Activated gamma-delta T cell treated with anti-CD3 and anti-CD28 coated beads, Interleukin-2, amount 50 U/mL, for 16 hours (primary cell): ENCODE results near the gene CTNS.

Experiments
- DNase-seq: peaks from one replicate; pipeline ENCODE4 v3.0.0-alpha.2; 2020; ENCODE audit warnings: low read depth

Gene CTNS

DNA sequence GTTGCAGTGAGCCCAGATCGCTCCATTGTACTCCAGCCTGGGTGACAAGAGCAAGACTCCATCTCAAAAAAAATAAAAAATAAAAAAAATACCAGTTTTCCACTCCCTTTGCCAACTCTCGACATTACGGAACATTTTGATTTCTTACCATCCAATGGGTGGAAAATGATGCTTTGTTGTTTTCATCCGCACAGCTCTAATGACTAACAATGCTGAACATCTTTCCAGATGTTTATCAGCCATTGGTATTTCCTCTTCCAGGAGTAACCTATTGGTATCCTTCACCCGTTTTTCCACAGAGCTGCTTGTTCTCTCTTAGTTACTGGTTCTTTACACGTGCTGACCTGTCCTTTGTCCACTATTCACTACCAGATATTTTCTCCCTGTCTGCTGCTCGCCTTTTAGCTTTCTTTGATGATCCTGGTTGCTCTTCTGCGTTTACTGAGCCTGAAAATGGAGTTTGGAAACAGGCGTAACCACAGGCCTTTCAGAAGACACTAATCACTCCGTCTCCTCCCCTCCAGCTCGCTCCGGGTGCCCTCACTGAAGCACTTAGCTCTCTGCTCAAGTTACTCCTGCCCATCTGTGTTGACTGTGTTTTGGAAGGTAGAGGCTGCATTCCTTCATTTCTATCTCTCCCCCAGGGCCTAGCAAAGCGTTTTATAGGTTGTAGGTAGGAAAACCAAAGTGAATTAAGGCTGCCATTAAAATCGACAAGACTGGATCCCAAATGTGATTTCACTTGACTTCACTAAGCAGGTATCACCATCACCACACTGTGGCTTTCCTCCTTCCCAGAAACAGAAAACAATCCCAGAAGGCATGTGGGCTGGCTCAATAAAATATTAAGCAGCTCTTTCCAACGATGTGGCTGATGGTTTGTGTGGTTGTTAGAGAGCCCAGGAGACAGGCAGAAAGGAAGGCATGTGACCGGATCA, 9.5 kb upstream of the CTNS start:
- DNase-seq: no peak

DNA sequence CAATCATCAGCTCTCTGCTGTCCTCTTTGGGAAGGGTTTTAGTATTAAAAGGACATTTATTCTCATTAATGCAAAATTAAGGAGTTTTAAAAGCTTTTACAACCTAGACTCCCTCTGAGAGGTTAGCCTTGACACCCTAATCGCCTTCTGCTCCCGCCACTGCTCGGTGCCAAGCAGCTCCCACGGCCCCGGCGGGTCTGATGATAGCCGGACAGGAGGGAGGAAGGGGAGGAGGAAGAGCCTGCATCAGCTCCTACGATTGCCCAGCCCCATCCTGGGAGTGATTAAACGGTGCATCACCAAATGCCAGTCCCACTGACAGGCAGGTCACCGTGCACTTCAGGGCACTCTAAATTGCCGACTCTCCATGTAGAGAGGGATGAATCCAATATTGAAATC, 8.8 kb upstream of the CTNS start:
- no peak for DNase-seq

DNA sequence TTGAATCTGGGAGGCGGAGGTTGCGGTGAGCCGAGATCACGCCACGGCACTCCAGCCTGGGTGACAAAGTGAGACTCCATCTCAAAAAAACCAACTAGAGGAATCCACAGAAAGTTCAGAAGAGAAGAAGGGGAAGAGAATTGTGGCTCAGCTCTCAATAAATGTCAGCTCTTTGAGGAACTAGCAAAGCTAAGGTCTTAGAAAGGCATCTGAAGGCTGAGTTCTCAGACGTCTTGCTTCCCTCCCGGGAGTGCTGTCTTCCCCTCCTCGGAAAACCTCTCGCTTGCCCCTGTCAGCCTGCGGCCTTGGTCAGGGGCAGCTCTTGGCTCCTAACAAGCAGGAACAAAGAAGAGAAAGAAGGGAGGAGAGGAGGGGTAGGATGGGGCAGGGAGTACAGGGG, 5.8 kb upstream of the CTNS start:
- DNase-seq: no peak

GRCh38 chr17:3632287-3632686, 4.3 kb upstream of the CTNS start:
- DNase-seq: no peak

GRCh38 chr17:3635474-3636153, 946 bp upstream of the CTNS start:
- DNase-seq: no peak

GRCh38 chr17:3636908-3637373, 381 bp downstream of the CTNS start:
- DNase-seq: no peak

- DNase-seq: no peak
Measured at GRCh38 chr17:3639981-3640596, 3.5 kb downstream of the CTNS start.

DNA sequence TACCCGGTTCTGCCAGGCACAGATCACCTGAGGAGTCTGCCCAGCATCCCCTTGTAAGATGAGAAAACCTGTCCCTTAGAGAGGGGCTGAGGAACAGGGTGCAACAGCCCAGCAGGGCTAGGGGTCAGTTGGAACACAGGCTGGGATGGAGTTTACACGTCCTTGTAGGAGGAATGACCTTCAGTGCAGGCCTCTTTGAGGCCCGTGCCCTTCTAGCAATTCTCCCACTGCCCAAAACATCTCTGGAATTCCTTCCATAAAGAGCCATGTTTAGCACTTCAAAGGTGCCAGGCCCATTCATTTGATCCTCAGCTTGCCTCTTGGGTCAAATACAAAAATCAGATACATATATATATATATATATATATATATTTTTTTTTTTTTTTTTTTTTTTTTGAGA, 4.5 kb downstream of the CTNS start:
- no peak for DNase-seq

DNA sequence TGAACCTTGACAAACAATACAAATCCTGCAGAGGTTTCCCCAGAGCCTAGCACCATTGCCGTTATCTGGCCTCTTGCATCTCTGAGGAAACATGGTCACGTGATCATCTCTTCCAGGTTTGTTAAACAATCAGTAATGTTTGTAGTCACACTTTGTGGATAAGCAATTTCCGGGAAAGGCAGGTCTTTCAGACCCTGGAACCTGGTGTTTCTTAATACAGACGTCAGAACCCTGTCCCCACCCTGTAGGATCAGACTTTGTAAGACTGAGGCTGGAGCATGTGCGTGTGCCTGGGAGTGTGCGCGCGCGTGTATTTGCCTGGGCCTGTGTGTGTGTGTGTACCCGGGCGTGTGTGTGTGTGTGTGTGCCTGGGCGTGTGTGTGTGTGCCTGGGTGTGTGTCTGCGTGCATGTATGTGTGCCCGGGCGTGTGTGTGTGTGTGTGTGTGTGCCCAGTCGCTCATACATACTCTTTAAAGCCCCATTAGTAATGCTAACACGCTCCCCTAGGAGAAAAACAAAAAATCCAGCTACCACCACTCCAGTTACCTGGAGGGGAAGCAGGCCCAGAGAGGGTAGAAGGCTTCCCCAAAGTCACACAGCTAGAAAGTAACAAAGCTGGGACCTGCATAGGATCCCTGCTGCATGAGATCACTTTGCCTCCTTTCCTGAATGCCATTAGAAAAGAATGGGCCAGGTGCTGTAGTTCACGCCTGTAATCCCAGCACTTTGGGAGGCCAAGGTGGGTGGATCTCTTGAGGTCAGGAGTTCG, 5.3 kb downstream of the CTNS start:
- DNase-seq: no peak

GRCh38 chr17:3643889-3644349, 7.4 kb downstream of the CTNS start:
- DNase-seq: no peak

- no peak for DNase-seq
Measured at GRCh38 chr17:3645310-3645709, 8.8 kb downstream of the CTNS start.

DNA sequence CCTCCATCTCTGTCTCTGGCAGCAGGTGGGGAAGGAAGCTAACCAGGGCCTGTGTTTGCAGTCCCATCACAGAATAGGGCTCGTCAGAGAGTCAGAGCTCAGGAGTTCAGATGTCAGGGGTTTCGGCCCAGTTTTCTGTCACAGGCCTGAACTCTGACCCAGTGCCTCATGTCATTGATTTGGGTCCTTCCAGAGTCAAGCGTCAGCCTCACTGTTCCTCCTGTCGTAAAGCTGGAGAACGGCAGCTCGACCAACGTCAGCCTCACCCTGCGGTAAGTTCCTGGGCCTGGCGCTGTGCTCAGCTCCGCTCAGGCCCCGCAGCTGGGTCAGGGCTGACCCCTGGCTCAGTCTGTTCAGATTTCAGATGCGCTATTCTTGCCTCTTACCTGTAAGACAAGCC, 10.7 kb downstream of the CTNS start:
- no peak for DNase-seq

DNA sequence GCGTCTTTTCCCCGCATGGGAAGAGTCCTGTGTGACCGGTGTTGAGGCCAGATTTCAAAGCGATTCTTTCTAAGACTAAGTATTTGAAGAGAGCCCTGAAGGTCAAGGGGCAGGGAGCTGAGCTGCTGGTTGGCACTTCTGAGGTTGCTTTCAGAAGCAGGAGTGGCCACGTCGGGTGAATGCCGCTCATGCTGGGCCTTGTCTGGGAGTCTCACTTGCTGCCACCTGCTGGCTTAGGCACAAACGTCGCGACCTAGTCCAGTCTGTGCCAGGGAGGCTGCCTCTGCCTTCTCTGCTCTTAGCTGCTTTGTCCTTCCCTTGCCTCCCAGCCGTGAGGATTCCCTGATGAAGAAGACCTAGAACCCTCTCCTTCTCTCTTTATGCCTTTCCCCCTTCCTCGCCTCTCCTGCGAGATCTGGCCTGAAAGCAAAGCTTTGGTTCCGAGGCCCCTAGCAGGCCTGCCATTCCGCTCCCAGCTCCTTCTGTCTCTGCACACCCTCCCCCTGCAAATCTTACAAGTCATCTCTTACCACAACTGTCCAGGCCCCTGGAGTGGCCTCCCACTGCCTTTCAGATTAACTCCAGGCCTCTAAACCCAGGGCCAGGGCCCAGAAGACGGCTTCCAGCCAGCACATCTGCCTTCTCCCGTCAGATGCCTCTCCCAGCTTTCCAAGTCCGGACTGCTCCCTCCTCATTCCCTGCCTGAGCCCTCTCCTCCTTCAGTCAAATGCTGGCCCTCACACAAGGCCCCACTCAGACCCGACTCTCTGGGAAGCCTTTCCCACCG, 11.4 kb downstream of the CTNS start:
- no peak for DNase-seq

DNA sequence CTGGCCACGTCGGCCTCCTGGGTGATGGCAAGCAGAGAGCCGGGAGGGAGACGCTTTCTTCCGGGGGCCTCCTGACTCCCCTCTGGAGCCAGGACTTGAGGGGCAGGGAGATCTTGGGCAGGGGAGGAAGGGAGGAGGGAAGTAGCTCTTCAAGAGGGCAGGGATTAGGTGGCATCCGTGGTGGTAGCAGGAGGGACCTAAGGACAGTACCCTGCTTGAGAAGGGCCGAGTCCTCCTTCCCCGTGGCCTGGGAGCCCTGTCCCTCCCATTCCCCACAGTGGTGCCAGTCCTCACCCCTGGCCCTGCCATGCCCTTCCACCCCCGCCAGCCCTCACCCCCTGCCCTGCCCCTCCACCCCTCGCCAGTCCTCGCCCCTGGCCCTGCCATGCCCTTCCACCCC, 19.2 kb downstream of the CTNS start:
- DNase-seq: no peak

DNA sequence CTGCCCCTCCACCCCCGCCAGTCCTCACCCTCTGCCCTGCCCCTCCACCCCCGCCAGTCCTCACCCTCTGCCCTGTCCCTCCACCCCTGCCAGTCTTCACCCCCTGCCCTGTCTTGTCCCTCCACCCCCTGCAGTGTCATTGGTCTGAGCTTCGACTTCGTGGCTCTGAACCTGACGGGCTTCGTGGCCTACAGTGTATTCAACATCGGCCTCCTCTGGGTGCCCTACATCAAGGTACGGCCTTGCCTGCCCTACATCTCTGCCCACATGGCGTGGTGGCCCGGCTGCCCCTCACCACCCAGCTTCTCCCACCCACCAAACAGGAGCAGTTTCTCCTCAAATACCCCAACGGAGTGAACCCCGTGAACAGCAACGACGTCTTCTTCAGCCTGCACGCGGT, 19.8 kb downstream of the CTNS start:
- DNase-seq: no peak

GRCh38 chr17:3656755-3657587, 20.4 kb downstream of the CTNS start:
- DNase-seq: no peak

- DNase-seq: no peak
Measured at GRCh38 chr17:3657588-3657869, 21.0 kb downstream of the CTNS start.

DNA sequence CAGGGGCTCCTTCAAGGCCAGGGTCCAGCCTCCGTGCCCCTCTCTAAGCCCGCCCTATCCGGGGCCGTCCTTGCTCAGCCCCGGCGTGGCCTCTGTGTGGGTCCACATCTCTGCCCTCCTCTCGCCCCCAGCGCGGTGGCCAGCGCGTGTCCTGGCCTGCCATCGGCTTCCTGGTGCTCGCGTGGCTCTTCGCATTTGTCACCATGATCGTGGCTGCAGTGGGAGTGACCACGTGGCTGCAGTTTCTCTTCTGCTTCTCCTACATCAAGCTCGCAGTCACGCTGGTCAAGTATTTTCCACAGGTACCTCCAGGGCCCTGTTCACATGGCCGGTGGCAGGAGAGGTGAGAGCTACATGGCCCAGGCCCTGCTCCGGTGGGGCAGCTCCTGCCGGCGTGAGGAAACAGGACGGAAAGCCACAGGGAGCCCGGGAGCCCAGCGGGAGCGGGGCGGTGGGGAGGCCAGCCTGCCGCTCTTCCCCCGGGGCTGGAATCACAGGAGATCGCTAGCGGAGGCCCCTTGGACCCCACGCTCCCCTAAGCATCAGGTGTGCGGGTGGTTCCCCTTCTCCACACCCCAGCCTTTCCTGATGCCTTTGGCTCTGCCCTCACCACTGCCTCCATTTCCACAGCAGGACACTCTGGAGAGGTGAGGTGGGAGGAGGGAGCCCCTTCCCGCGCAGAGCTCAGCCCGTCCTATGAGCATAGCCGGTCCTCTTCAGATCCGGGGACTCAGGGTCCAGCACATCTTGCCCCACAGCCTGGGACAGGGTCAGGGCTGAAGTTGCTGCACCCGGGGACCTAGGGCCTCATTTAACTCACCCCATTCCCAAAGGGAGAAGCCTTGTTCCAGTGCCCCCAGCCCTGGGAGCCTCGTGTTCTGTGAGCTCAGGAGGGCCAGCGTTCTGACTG, 21.6 kb downstream of the CTNS start:
- DNase-seq: no peak

DNA sequence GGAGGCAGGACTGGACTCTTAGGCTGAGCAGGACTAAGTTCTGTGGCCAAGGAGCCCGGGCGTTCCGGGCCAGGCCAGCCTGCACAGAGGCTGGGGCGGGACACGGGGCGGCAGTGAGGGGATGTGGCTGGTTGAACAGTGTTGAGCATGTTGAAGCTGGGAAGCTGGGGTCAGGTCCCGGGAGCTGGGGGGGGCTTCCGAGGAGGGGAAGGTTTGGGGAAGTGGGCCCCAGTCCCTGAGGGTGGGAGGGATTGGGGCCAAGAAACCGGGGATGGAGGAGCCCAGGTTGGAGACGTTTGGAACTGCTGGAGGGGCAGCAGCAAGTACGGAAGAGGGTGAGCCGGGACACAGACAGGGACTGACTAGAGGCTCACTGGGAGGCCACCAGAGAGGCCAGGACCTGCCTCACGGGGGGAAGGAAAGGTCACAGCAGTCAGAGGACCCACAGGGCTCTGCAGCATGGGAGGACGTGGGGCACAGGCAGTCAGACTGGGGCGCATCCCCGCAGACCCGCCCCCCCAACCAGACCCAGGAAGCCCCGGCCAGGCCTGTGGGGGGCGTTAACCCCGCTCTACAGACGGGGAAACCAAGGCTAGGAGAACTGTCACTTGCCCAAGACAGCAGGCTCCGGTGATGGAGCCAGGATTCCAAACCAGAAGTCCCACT, 22.4 kb downstream of the CTNS start:
- DNase-seq: no peak
